K562 (cell line): ENCODE data around the gene ADIPOQ. TPM values are rescaled to one million over a fixed set of nuclear protein-coding genes. Genes with fewer than 3 reads are reported as not detected.

Source experiments
- FOXJ2 ChIP-seq: fragments of 200-800 bp; sonication (Bioruptor generic); IDR thresholded peaks from 2 replicates; pipeline ENCODE4 v1.6.1; 2016; ENCODE audit warnings: missing genetic modification characterization, missing compliant biosample characterization
- FOXK2 ChIP-seq, 2 experiments: fragments of 450-650 bp; IDR thresholded peaks in 1 of 2; conservative IDR thresholded peaks in 1 of 2; 2 replicates each; pipeline ENCODE4 v1.6.1; 2016; ENCODE audit warnings: low read depth in 2 of 2, mild to moderate bottlenecking in 1 of 2
- KDM4B ChIP-seq, 2 experiments: fragments of 450-650 bp in 1 of 2; sonication (generic) in 1 of 2; IDR thresholded peaks; 2 replicates each; pipeline ENCODE4 v1.6.1; 2016 to 2017; ENCODE audit warnings: borderline replicate concordance in 2 of 2, antibody characterized with exemption in 1 of 2, low read depth in 1 of 2, mild to moderate bottlenecking in 1 of 2
- KDM5B ChIP-seq: fragments of 200-600 bp; sonication (generic); IDR thresholded peaks from 2 replicates; pipeline ENCODE4 v1.6.1; 2012; ENCODE audit warnings: low read depth, mild to moderate bottlenecking, moderate library complexity, low read length, control low read depth, inconsistent platforms; ENCODE audit not compliant: insufficient replicate concordance
- MEF2A ChIP-seq: IDR thresholded peaks from 2 replicates; pipeline ENCODE4 v1.6.1; 2011; ENCODE audit warnings: low read depth, mild to moderate bottlenecking, low read length, moderate library complexity; ENCODE audit not compliant: control insufficient read depth
- MEF2D ChIP-seq: conservative IDR thresholded peaks from 2 replicates; pipeline ENCODE4 v1.6.1; 2016; ENCODE audit warnings: low read depth, missing genetic modification characterization, missing compliant biosample characterization
- MEIS2 ChIP-seq: fragments of 450-650 bp; IDR thresholded peaks from 2 replicates; pipeline ENCODE4 v1.6.1; 2014; ENCODE audit warnings: mild to moderate bottlenecking; ENCODE audit not compliant: partially characterized antibody
- MTA3 ChIP-seq: fragments of 450-650 bp; formaldehyde crosslinking; IDR thresholded peaks from 2 replicates; pipeline ENCODE4 v1.6.1; 2017; ENCODE audit warnings: mild to moderate bottlenecking, borderline replicate concordance
- NCOR1 ChIP-seq: fragments of 450-650 bp; IDR thresholded peaks from 2 replicates; pipeline ENCODE4 v1.6.1; 2016; ENCODE audit warnings: mild to moderate bottlenecking, moderate library complexity
- NEUROD1 ChIP-seq: fragments of 150-350 bp; IDR thresholded peaks from 2 replicates; pipeline ENCODE4 v1.6.1; 2014; ENCODE audit warnings: borderline replicate concordance, low read length, low read depth; ENCODE audit not compliant: partially characterized antibody
- NONO ChIP-seq, 2 experiments: fragments of 200-400 bp in 1 of 2; fragments of 450-650 bp in 1 of 2; formaldehyde crosslinking in 1 of 2; IDR thresholded peaks; 2 replicates each; pipeline ENCODE4 v1.6.1; 2017; ENCODE audit warnings: low read depth in 2 of 2, mild to moderate bottlenecking in 2 of 2, moderate library complexity in 2 of 2, low read length in 1 of 2
- RNF2 ChIP-seq: sonication (generic); IDR thresholded peaks from 2 replicates; pipeline ENCODE4 v1.6.1; 2016
- SP2 ChIP-seq: IDR thresholded peaks from 2 replicates; pipeline ENCODE4 v1.6.1; 2011; ENCODE audit warnings: mild to moderate bottlenecking, low read depth, low read length, moderate library complexity; ENCODE audit not compliant: poor library complexity, severe bottlenecking; ENCODE audit errors: extremely low read depth
- SPI1 ChIP-seq: IDR thresholded peaks from 2 replicates; pipeline ENCODE4 v1.6.1; 2011; ENCODE audit warnings: low read depth, low read length, control low read depth, borderline replicate concordance
- SRF ChIP-seq, 2 experiments: fragments of 250-450, 450-650 bp in 1 of 2; sonication (Bioruptor Pico) in 1 of 2; sonication (generic) in 1 of 2; formaldehyde crosslinking; IDR thresholded peaks; 2 replicates each; pipeline versions ENCODE4 v1.5.0 to v1.5.1; 2020 to 2022; ENCODE audit warnings: mild to moderate bottlenecking in 1 of 2, missing genetic modification reagents in 1 of 2
- TCF3 ChIP-seq: sonication (generic); formaldehyde crosslinking; IDR thresholded peaks from 2 replicates; pipeline ENCODE4 v1.4.0; 2020; ENCODE audit warnings: mild to moderate bottlenecking, missing genetic modification reagents
- TRIM28 ChIP-seq: fragments of 450-650 bp; IDR thresholded peaks from 2 replicates; pipeline ENCODE4 v1.6.1; 2017
- polyA plus RNA-seq, 8 experiments: library from polyadenylated mRNA; depleted of rRNA in 4 of 8; stranded (reverse) in 5 of 8; unstranded in 3 of 8; fragments of >200 nt; fragmentation: Nextera tagmentation in 2 of 8; fragmentation: Illumina TruSeq in 1 of 8; extraction: Ambion mirVana in 2 of 8; extraction: Trizol in 1 of 8; gene quantifications; 2 replicates each; pipeline versions ENCODE4 v1.2.1 to v1.2.3, GENCODE V29; 2011 to 2014; ENCODE audit warnings: inconsistent platforms in 1 of 8, missing spikeins in 1 of 8
- total RNA-seq, 7 experiments: library from RNA; depleted of rRNA in 6 of 7; stranded (reverse); fragments of >200 nt in 6 of 7; fragmentation: Illumina TruSeq in 2 of 7; extraction: Trizol in 2 of 7; gene quantifications; 2 replicates each; pipeline versions ENCODE4 v1.2.1 to v1.2.3, GENCODE V29; 2011 to 2021; ENCODE audit warnings: low replicate concordance in 1 of 7
- TF ChIP-seq, protein P1 (sequence below): sonication (generic); IDR thresholded peaks from 2 replicates; pipeline ENCODE4 v1.6.1; 2016
- TF ChIP-seq, protein P2 (sequence below): fragments of 250-450 bp; sonication (Bioruptor Pico); IDR thresholded peaks from 2 replicates; pipeline ENCODE4 v1.8.0; 2022; ENCODE audit warnings: moderate library complexity, mild to moderate bottlenecking, inconsistent platforms
- TF ChIP-seq, protein P3 (sequence below), 2 experiments: IDR thresholded peaks in 1 of 2; conservative IDR thresholded peaks in 1 of 2; 2 replicates each; pipeline ENCODE4 v1.6.1; 2016; ENCODE audit warnings: low read depth in 2 of 2, mild to moderate bottlenecking in 1 of 2, missing compliant biosample characterization in 1 of 2, missing genetic modification characterization in 1 of 2, moderate library complexity in 1 of 2
- TF ChIP-seq, protein P4 (sequence below): fragments of 450-650 bp; conservative IDR thresholded peaks from 2 replicates; pipeline ENCODE4 v1.6.1; 2016; ENCODE audit warnings: missing genetic modification characterization, low read depth, mild to moderate bottlenecking, control low read depth, missing compliant biosample characterization

Gene ADIPOQ
- total and polyA plus RNA-seq, 9 of the 15 experiments (the other 6 are each of a cell fraction or from before 2014, with no cell fraction given), result 0.01 to 0.04 (median 0.03) TPM; not detected in 4

DNA sequence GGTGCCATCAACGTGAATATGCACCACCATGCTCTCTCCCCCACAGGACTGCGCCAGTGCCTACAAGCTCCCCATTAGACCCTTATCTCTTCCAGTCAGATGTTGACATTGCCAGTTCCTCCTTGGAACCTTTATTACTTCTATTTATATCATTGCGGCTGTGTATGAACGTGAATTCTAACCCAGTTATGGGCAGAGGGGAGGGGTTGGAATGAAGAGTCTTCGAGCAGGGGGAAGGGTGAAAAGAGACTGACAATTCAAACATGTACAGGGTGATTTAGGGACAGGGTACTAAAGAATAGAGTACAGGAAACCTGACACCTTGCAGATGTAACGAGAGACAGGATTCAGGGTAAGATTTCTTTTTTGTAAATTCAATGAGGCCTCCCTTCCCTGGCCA lies 46.1 kb downstream of the ADIPOQ start (continued):
- TF ChIP-seq KDM5B (no peak), RNF2 (peak; percentile 79), NEUROD1 (peak; percentile 60), NONO (IDR thresholded peaks at IDR 0.05; ENCODE audit: low read depth in 2 of 2, low read length in 1 of 2) (0 out of 4 replicates have a peak, but pooled peaks of 1 of the 2 experiments have one; percentile 21), MTA3 (0 out of 2 replicates have a peak, but pooled peaks have one; percentile 58), FOXJ2 (tag) (0 out of 2 replicates have a peak, but pooled peaks have one; percentile 23), TCF3 (CRISPR knock-in tag) (peak; percentile 81), FOXK2 (conservative IDR thresholded peaks at IDR 0.05 in 1 of 2, IDR thresholded peaks at IDR 0.05 in 1 of 2; ENCODE audit: low read depth in 2 of 2) (peak; percentile 81 to 85), MEF2D (peak; percentile 99), MEIS2 (peak; percentile 84), KDM4B (IDR thresholded peaks at IDR 0.05; ENCODE audit: borderline replicate concordance in 2 of 2, low read depth in 1 of 2) (no peak), MEF2A (peak; percentile 96), SP2 (no peak), SPI1 (peak; percentile 86; the same call in 1 of the 2 replicates), TRIM28 (0 out of 2 replicates have a peak, but pooled peaks have one; percentile 33), NCOR1 (peak; percentile 88), SRF (CRISPR knock-in tag; IDR thresholded peaks at IDR 0.05) (peak in 1 of 2 experiments; percentile 78; a peak in 2 of 4 replicates)
- TF ChIP-seq, protein P1, sequence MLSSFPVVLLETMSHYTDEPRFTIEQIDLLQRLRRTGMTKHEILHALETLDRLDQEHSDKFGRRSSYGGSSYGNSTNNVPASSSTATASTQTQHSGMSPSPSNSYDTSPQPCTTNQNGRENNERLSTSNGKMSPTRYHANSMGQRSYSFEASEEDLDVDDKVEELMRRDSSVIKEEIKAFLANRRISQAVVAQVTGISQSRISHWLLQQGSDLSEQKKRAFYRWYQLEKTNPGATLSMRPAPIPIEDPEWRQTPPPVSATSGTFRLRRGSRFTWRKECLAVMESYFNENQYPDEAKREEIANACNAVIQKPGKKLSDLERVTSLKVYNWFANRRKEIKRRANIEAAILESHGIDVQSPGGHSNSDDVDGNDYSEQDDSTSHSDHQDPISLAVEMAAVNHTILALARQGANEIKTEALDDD, result peak; percentile 60; the same call in 1 of the 2 replicates
- TF ChIP-seq, protein P2, sequence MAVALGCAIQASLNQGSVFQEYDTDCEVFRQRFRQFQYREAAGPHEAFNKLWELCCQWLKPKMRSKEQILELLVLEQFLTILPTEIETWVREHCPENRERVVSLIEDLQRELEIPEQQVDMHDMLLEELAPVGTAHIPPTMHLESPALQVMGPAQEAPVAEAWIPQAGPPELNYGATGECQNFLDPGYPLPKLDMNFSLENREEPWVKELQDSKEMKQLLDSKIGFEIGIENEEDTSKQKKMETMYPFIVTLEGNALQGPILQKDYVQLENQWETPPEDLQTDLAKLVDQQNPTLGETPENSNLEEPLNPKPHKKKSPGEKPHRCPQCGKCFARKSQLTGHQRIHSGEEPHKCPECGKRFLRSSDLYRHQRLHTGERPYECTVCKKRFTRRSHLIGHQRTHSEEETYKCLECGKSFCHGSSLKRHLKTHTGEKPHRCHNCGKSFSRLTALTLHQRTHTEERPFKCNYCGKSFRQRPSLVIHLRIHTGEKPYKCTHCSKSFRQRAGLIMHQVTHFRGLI, result no peak
- TF ChIP-seq, protein P3, sequence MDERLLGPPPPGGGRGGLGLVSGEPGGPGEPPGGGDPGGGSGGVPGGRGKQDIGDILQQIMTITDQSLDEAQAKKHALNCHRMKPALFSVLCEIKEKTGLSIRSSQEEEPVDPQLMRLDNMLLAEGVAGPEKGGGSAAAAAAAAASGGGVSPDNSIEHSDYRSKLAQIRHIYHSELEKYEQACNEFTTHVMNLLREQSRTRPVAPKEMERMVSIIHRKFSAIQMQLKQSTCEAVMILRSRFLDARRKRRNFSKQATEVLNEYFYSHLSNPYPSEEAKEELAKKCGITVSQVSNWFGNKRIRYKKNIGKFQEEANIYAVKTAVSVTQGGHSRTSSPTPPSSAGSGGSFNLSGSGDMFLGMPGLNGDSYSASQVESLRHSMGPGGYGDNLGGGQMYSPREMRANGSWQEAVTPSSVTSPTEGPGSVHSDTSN (CRISPR knock-in tag; IDR thresholded peaks at IDR 0.05; ENCODE audit: low read depth), result no peak
- TF ChIP-seq, protein P3 (tag; conservative IDR thresholded peaks at IDR 0.05; ENCODE audit: low read depth), result peak; percentile 65
- TF ChIP-seq, protein P4, sequence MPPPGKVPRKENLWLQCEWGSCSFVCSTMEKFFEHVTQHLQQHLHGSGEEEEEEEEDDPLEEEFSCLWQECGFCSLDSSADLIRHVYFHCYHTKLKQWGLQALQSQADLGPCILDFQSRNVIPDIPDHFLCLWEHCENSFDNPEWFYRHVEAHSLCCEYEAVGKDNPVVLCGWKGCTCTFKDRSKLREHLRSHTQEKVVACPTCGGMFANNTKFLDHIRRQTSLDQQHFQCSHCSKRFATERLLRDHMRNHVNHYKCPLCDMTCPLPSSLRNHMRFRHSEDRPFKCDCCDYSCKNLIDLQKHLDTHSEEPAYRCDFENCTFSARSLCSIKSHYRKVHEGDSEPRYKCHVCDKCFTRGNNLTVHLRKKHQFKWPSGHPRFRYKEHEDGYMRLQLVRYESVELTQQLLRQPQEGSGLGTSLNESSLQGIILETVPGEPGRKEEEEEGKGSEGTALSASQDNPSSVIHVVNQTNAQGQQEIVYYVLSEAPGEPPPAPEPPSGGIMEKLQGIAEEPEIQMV (tag), result no peak
